Kidney epithelial cell (primary cell): ENCODE results near the gene TXLNB. TPM values are rescaled to one million over a fixed set of nuclear protein-coding genes. Genes with fewer than 3 reads are reported as not detected.

Experiments used
- DNase-seq: peaks from one replicate; pipeline ENCODE4 v3.0.0-alpha.2; 2010; ENCODE audit warnings: low read depth
- H3K27me3 ChIP-seq: 2 replicates; pipeline ENCODE4 v1.6.0; 2011; ENCODE audit warnings: low read length; ENCODE audit not compliant: control insufficient read depth, insufficient read depth
- H3K36me3 ChIP-seq: 2 replicates; pipeline ENCODE4 v1.5.1; 2011; ENCODE audit warnings: low read length; ENCODE audit not compliant: control insufficient read depth, insufficient read depth
- H3K4me3 ChIP-seq: 2 replicates; pipeline ENCODE4 v1.5.1; 2011; ENCODE audit warnings: low read depth, mild to moderate bottlenecking, control low read depth, low read length
- total RNA-seq: library from RNA; depleted of rRNA; stranded (reverse); fragments of >200 nt; gene quantifications from 2 replicates; pipeline ENCODE4 v1.2.3, GENCODE V29; 2015
- TF ChIP-seq, protein P1 (sequence below): IDR thresholded peaks from 2 replicates; pipeline ENCODE4 v1.5.1; 2011; ENCODE audit warnings: mild to moderate bottlenecking, moderate library complexity, low read length, control low read depth, inconsistent platforms; ENCODE audit not compliant: insufficient read depth, poor library complexity, severe bottlenecking

TXLNB gene
- total RNA-seq, 1 donor from 2014 or later, result not detected

DNA sequence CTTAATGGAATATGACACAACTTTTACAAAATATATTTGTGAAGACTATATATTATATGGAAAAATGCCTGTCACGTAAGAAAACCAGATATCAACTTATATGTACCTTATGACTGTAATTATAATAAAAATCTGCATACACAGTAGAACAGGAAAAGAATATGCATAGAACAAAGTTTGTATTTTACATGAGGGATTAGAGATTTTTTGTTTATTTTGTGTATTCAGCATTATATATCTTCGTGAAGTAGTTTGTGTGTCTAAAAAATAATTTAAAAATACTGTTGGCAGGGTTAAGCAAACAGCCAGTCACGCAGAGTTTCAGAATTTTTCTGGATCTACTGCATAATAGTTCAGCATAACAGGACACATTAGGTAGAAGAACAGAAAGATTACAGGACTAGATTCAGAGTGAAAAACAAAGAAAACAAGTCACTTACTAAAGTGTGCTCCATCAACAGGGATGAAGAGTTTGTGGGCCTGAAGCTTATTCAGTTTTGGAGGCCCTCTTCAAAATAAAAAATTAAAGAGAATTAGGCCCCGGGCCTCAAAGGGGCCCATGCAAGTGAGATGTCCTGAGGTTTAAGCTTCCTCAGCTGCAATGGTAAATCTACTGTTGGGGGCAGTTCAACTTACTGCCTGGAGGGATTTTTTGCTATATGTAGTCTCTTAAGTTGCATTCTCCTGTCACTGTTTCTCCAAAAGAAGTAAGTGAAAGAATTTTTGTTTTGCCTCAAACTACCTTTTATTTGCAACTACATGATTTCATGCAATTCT lies 16.3 kb downstream of the TXLNB start:
- Histone ChIP-seq H3K36me3 (no peaks in the 10 kb centered on the region), H3K4me3 (no peak overlapping the region), H3K27me3 (no peaks in the 10 kb centered on the region)
- DNase-seq, result no peak
- TF ChIP-seq, protein P1, sequence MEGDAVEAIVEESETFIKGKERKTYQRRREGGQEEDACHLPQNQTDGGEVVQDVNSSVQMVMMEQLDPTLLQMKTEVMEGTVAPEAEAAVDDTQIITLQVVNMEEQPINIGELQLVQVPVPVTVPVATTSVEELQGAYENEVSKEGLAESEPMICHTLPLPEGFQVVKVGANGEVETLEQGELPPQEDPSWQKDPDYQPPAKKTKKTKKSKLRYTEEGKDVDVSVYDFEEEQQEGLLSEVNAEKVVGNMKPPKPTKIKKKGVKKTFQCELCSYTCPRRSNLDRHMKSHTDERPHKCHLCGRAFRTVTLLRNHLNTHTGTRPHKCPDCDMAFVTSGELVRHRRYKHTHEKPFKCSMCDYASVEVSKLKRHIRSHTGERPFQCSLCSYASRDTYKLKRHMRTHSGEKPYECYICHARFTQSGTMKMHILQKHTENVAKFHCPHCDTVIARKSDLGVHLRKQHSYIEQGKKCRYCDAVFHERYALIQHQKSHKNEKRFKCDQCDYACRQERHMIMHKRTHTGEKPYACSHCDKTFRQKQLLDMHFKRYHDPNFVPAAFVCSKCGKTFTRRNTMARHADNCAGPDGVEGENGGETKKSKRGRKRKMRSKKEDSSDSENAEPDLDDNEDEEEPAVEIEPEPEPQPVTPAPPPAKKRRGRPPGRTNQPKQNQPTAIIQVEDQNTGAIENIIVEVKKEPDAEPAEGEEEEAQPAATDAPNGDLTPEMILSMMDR, result no peak

DNA sequence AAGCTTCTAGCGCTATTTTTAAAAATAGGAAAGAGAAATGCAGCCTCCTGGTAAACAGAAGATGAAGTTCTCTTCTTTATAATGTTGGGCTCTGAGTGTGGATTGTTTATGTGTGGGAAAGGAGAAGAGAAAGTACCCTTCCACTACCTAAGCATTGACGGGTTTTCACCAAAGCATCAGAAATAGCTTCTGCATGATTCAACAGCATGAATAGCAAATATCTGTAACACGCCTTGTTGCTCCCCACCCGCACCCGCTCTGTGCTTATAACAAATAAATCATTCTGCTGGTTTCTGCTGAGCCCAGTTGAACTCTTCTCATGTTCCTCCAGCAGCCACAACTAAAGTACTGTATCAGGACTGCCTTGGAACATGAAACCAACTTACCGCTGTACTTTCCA lies 20.7 kb downstream of the TXLNB start:
- TF ChIP-seq, protein P1, result no peak
- no peak overlapping the region for H3K4me3 ChIP-seq
- H3K27me3 ChIP-seq, result no peaks in the 10 kb centered on the region
- H3K36me3 ChIP-seq, result no peaks in the 10 kb centered on the region
- DNase-seq, result peak; percentile 44

DNA sequence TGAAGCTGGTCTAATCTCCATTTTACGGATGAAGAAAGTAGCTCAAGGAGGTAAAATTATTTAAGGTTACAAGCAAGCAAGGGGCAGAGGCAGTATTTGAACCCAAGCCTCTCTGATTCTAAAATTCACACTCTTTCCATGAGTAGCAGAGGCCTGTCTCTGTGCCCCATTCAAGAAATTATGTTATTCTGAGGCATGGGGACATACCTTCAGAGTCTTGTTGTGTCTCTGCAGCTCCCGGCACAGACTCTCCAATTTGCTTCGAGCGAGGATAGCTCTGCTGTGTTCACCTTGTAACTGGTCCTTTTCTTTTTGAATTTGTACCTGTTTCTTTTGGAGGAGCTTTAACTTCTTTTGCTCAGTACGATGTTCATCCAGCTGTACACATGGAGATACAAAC lies 21.5 kb downstream of the TXLNB start:
- TF ChIP-seq, protein P1, result no peak
- no peaks in the 10 kb centered on the region for H3K27me3 ChIP-seq
- H3K36me3 ChIP-seq, result no peaks in the 10 kb centered on the region
- no peak overlapping the region for H3K4me3 ChIP-seq
- no peak for DNase-seq

DNA sequence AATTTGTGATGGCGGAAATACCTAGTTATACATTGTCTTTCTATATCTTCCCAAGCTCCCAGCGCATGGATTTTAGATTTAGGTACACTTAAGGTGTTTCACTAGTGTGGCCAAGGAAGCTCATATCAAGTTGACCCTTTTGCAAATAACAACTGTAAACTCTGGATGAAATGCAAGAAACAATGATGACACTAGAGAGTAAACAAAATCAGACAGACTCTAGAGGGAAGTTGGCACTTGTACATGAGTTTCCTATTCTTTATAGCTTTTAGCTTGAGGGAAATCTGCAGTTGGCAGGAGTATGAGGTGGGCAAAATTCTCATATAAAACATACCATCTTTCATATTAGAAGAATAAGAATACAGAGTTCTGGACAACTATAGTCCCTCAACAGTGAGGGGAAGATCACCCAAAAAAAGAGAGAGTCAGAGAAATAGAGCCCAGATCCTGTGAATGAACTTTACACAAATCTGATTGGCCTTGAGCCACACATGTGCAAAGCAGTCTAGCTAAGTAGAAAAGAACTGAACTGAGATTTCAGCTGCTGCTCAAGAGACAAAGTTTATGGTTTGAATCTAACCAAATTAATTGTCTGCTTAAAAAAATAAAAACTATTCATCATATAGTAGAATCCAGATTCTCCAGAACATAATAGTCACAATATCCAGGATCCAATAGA lies 26.1 kb downstream of the TXLNB start:
- H3K4me3 ChIP-seq, result no peak overlapping the region
- H3K36me3 ChIP-seq, result no peaks in the 10 kb centered on the region
- H3K27me3 ChIP-seq, result no peaks in the 10 kb centered on the region
- DNase-seq, result no peak
- TF ChIP-seq, protein P1, result no peak

DNA sequence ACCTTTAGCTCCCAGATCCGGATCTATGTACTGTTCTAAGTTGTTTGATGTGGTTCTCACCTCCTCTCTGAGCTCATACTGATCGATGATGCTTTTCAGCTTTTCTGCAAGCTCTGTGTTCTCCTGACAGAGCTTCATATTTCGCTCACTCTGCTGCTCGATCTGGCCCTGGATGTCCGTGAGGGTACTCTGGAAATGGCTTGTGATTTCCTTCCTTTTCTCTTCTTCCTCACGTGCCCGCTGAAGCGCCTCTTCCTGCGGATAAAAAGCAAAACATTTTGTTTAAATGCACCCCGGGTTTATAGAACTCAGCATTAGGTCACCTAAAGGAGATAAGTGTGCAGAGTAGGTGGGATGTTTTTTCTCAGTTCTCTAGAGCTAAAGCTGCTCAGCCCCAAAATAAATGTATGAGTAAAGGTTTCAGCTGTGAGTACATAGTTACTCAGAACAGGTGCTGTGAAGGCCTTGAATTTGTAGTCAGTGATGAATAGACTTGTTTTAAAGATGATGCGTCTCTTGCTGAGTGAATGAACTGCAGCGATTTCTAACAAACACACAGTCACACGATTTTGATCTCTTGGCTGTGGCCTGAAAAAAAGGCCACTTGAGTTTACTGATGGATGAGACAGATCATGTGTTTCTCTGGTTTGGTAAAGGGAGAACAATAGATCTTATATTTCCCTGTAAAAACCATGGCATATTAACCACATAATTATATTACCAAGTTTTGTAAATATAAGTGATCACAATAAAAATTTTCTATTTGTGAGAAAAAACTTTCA lies 29.1 kb downstream of the TXLNB start:
- Histone ChIP-seq H3K27me3 (no peaks in the 10 kb centered on the region), H3K36me3 (no peaks in the 10 kb centered on the region), H3K4me3 (no peak overlapping the region)
- TF ChIP-seq, protein P1, result no peak
- peak; percentile 25 for DNase-seq
